B cell (primary cell): ENCODE measurements around the gene EPG5. TPM values are rescaled to one million over a fixed set of nuclear protein-coding genes. Genes with fewer than 3 reads are reported as not detected.

Experiments
- ATAC-seq: fragments of 200-7000 bp; cut with Tn5 transposase; one replicate; pipeline ENCODE4 v1.10.0; 2021; ENCODE audit warnings: low read depth, mild to moderate bottlenecking, moderate number of reproducible peaks, moderate library complexity
- CTCF ChIA-PET: fragments of 350-600 bp; sonication (Branson Sonifier 250); formaldehyde crosslinking; loops from one replicate; lab custom pipeline; 2021; ENCODE audit warnings: antibody characterized with exemption, inconsistent platforms; lab: Charles Lee
- POLR2A ChIA-PET: fragments of 350-600 bp; sonication (Branson Sonifier 250); formaldehyde crosslinking; loops from one replicate; lab custom pipeline; 2021; ENCODE audit warnings: antibody characterized with exemption; lab: Charles Lee
- DNase-seq: peaks from one replicate; pipeline ENCODE4 v3.0.0; 2013
- H2AFZ ChIP-seq: 2 replicates; pipeline ENCODE4 v1.6.1; 2012; ENCODE audit warnings: mild to moderate bottlenecking, low read depth, low read length; ENCODE audit not compliant: insufficient read depth, poor library complexity, severe bottlenecking
- H3K27ac ChIP-seq, 2 donors: 1 replicate in 1 of 2; 2 replicates in 1 of 2; pipeline ENCODE4 v1.5.1; 2012 to 2013; ENCODE audit warnings: low read length in 2 of 2, mild to moderate bottlenecking in 2 of 2, moderate library complexity in 1 of 2
- H3K27me3 ChIP-seq, 4 experiments: fragments of 200-600 bp in 1 of 4; sonication (generic) in 1 of 4; replicated peaks in 1 of 4; 1 replicate in 2 of 4; 2 replicates in 2 of 4; pipeline versions ENCODE4 v1.6.1 to v1.7.0; 2013 to 2016; ENCODE audit warnings: low read length in 3 of 4, mild to moderate bottlenecking in 2 of 4, mixed read lengths in 1 of 4, moderate library complexity in 1 of 4; ENCODE audit not compliant: insufficient read depth in 4 of 4, control insufficient read depth in 3 of 4; ENCODE audit errors: control extremely low read depth in 1 of 4
- H3K36me3 ChIP-seq, 2 experiments: replicated peaks in 1 of 2; 1 replicate in 1 of 2; 2 replicates in 1 of 2; pipeline versions ENCODE4 v1.6.1 to v1.7.1; 2013; ENCODE audit warnings: low read length in 1 of 2; ENCODE audit not compliant: insufficient read depth in 2 of 2, control insufficient read depth in 1 of 2; ENCODE audit errors: control extremely low read depth in 1 of 2, extremely low read depth in 1 of 2
- H3K4me1 ChIP-seq, 2 donors: fragments of 200-600 bp in 1 of 2; sonication (generic) in 1 of 2; 1 replicate in 1 of 2; 2 replicates in 1 of 2; pipeline versions ENCODE4 v1.5.1 to v1.6.1; 2013 to 2017; ENCODE audit warnings: low read length in 2 of 2; ENCODE audit not compliant: control insufficient read depth in 2 of 2, insufficient read depth in 2 of 2
- H3K4me2 ChIP-seq: replicated peaks from 2 replicates; pipeline ENCODE3; 2012; ENCODE audit warnings: mild to moderate bottlenecking, low read depth, low read length; ENCODE audit not compliant: poor library complexity, severe bottlenecking
- H3K4me3 ChIP-seq, 5 experiments: fragments of 200-600 bp in 1 of 5; sonication (generic) in 1 of 5; 1 replicate in 3 of 5; 2 replicates in 2 of 5; pipeline versions ENCODE4 v1.5.1 to v1.7.0; 2011 to 2016; ENCODE audit warnings: low read length in 4 of 5, mild to moderate bottlenecking in 4 of 5, low read depth in 2 of 5, control low read depth in 1 of 5, moderate library complexity in 1 of 5; ENCODE audit not compliant: insufficient read depth in 1 of 5; ENCODE audit errors: control extremely low read depth in 1 of 5, extremely low read depth in 1 of 5
- H3K79me2 ChIP-seq: fragments of 200-600 bp; sonication (generic); one replicate; pipeline ENCODE4 v1.6.0; 2016; ENCODE audit warnings: low read length; ENCODE audit not compliant: control insufficient read depth, insufficient read depth
- H3K9ac ChIP-seq: fragments of 200-600 bp; sonication (generic); 2 replicates; pipeline ENCODE4 v1.6.1; 2017; ENCODE audit warnings: mild to moderate bottlenecking, low read length, moderate library complexity
- H3K9me3 ChIP-seq, 3 donors: one replicate each; pipeline versions ENCODE4 v1.6.1 to v1.7.1; 2013; ENCODE audit warnings: low read length in 2 of 3; ENCODE audit not compliant: control insufficient read depth in 2 of 3, insufficient read depth in 1 of 3; ENCODE audit errors: control extremely low read depth in 1 of 3
- H4K20me1 ChIP-seq: 2 replicates; pipeline ENCODE4 v1.6.0; 2012; ENCODE audit warnings: mild to moderate bottlenecking, low read length; ENCODE audit not compliant: insufficient read depth, control insufficient read depth, poor library complexity, severe bottlenecking
- H3K27ac Mint-ChIP-seq: one replicate; pipeline ENCODE4 v1.8.0; 2021; ENCODE audit warnings: mixed read lengths
- H3K27me3 Mint-ChIP-seq: one replicate; pipeline ENCODE4 v1.8.0; 2021; ENCODE audit warnings: mixed read lengths
- H3K4me1 Mint-ChIP-seq: one replicate; pipeline ENCODE4 v1.8.0; 2021; ENCODE audit warnings: mixed read lengths
- H3K4me3 Mint-ChIP-seq: one replicate; pipeline ENCODE4 v1.8.0; 2021; ENCODE audit warnings: mixed read lengths
- H3K9me3 Mint-ChIP-seq: one replicate; pipeline ENCODE4 v1.8.0; 2022; ENCODE audit warnings: mixed read lengths; ENCODE audit not compliant: insufficient read depth
- CTCF ChIP-seq: fragments of 200-600 bp; IDR thresholded peaks from one replicate; pipeline ENCODE4 v1.8.0; 2022; ENCODE audit warnings: antibody characterized with exemption, mild to moderate bottlenecking
- EZH2 ChIP-seq: IDR thresholded peaks from 2 replicates; pipeline ENCODE4 v1.6.1; 2012; ENCODE audit warnings: borderline replicate concordance, low read depth, mild to moderate bottlenecking, moderate library complexity, low read length; ENCODE audit not compliant: insufficient read depth, poor library complexity, severe bottlenecking
- WGBS: methylation state at CpG from one replicate; pipeline ENCODE4 v1.1.5; 2013; ENCODE audit warnings: missing lambda C conversion rate; ENCODE audit not compliant: insufficient coverage; 5-methylcytosine and 5-hydroxymethylcytosine counted together
- intact Hi-C: fragments of 100-400 bp; cut with micrococcal nuclease; formaldehyde crosslinking; loops from one replicate; pipeline ENCODE4 v1.10.0; 2022
- polyA plus RNA-seq: library from polyadenylated mRNA; depleted of rRNA; stranded (reverse); fragments of >200 nt; gene quantifications from 2 replicates; pipeline ENCODE4 v1.2.3, GENCODE V29; 2012
- total RNA-seq, 2 donors: library from RNA; stranded (reverse); fragments of 120-200 nt in 1 of 2; gene quantifications; 1 replicate in 1 of 2; 2 replicates in 1 of 2; pipeline versions ENCODE4 v1.2.3 to v1.2.4, GENCODE V29; 2013 to 2022

The EPG5 gene
- total and polyA plus RNA-seq, 2 donors (not counting 1 experiment from before 2014, with no cell fraction given), result 10.3 to 50.4 TPM

- CTCF ChIA-PET, result interaction anchor here (0.5 to 1.4 kb wide), 2 partner anchors 16 to 20 kb away, joined by 3 to 7 read pairs; no protein-coding TSS in a partner anchor
Observed at GRCh38 chr18:45863469-45863868, 103.7 kb downstream of the EPG5 start.

GRCh38 chr18:45861926-45862325 is 105.2 kb downstream of the EPG5 start:
- H3K27ac Mint-ChIP-seq, result no peak overlapping the region

More at GRCh38 chr18:45863469-45863868, 103.7 kb downstream of the EPG5 start:
- H2AFZ ChIP-seq, result no peak overlapping the region
- H3K4me3 ChIP-seq, result no peak overlapping the region
- no peak overlapping the region for H3K4me3 Mint-ChIP-seq
- TF ChIP-seq CTCF, result no peak
- no peak for TF ChIP-seq EZH2
- no peaks in the 10 kb centered on the region for H3K27me3 ChIP-seq
- no peak overlapping the region for H3K9ac ChIP-seq
- H3K27ac ChIP-seq, result no peak overlapping the region
- no peak overlapping the region for H3K27ac Mint-ChIP-seq
- POLR2A ChIA-PET, result no interaction called here
- no peaks in the 10 kb centered on the region for H3K9me3 ChIP-seq
- DNase-seq, result no peak
- H3K4me2 ChIP-seq, result no peak overlapping the region
- ATAC-seq, result no peak
- no peaks in the 10 kb centered on the region for H3K79me2 ChIP-seq
- WGBS, result no CpG with 5 or more reads among the region's 1 CpG
- intact Hi-C loops, result no loop called here
- H3K9me3 Mint-ChIP-seq, result no peaks in the 10 kb centered on the region
- no peaks in the 10 kb centered on the region for H3K27me3 Mint-ChIP-seq
- no peaks in the 10 kb centered on the region for H3K4me1 ChIP-seq
- no peaks in the 10 kb centered on the region for H4K20me1 ChIP-seq
- H3K4me1 Mint-ChIP-seq, result no peaks in the 10 kb centered on the region
- peaks cover 27 to 81% of the 10 kb centered on the region in 2 experiments for H3K36me3 ChIP-seq

More at GRCh38 chr18:45861926-45862325, 105.2 kb downstream of the EPG5 start:
- Histone ChIP-seq H3K36me3 (peaks cover 26 to 80% of the 10 kb centered on the region in 2 experiments), H3K79me2 (no peaks in the 10 kb centered on the region), H3K27ac (no peak overlapping the region), H3K27me3 (no peaks in the 10 kb centered on the region), H3K4me3 (no peak overlapping the region), H2AFZ (no peak overlapping the region), H3K9ac (no peak overlapping the region), H3K4me1 (no peaks in the 10 kb centered on the region), H3K9me3 (no peaks in the 10 kb centered on the region), H4K20me1 (no peaks in the 10 kb centered on the region), H3K4me2 (no peak overlapping the region)
- TF ChIP-seq EZH2 (no peak), CTCF (no peak)
- Mint-ChIP-seq H3K9me3 (no peaks in the 10 kb centered on the region), H3K4me1 (no peaks in the 10 kb centered on the region), H3K4me3 (no peak overlapping the region), H3K27me3 (no peaks in the 10 kb centered on the region)
- intact Hi-C loops, result no loop called here
- ATAC-seq (no peak), DNase-seq (no peak)
- WGBS, result no CpG with 5 or more reads among the region's 1 CpG
- POLR2A ChIA-PET, result no interaction called here
- CTCF ChIA-PET, result interaction anchor here (1.1 to 1.5 kb wide), 3 partner anchors 17 to 18 kb away, joined by 3 to 9 read pairs (median 3); no protein-coding TSS in a partner anchor
